Motor neuron (in vitro differentiated cells): Measurements from ENCODE around the gene HEXIM1. TPM values are rescaled to one million over a fixed set of nuclear protein-coding genes. Genes with fewer than 3 reads are reported as not detected.
A peak's percentile ranks its signal among the peaks of the same experiment; 100 is the strongest.

Experiments
- ATAC-seq, 8 experiments: fragments of 200-7000 bp; cut with Tn5 transposase; replicated peaks in 6 of 8; 2 replicates each; pipeline ENCODE4 v1.8.0; 2021; ENCODE audit warnings: mild to moderate bottlenecking in 8 of 8, moderate library complexity in 8 of 8
- H3K27ac ChIP-seq, 2 donors: fragments of 250-450 bp; sonication (Bioruptor Pico); 2 replicates each; pipeline ENCODE4 v1.9.0; 2021; ENCODE audit warnings: antibody characterized with exemption in 2 of 2, mild to moderate bottlenecking in 2 of 2, moderate library complexity in 1 of 2
- H3K4me1 ChIP-seq, 2 donors: fragments of 250-450 bp; sonication (Bioruptor Pico); replicated peaks in 1 of 2; 2 replicates each; pipeline ENCODE4 v1.6.1; 2021; ENCODE audit warnings: antibody characterized with exemption in 2 of 2, mild to moderate bottlenecking in 2 of 2, moderate library complexity in 1 of 2
- H3K4me3 ChIP-seq, 5 donors: fragments of 250-450 bp; sonication (Bioruptor Pico); 2 replicates each; pipeline ENCODE4 v1.9.0; 2021; ENCODE audit warnings: antibody characterized with exemption in 5 of 5, mild to moderate bottlenecking in 5 of 5, moderate library complexity in 4 of 5
- WGBS, 10 experiments: fragments of 450-650 bp; shearing (Covaris generic); methylation state at CpG; one replicate each; pipeline ENCODE4 v1.0.0; 2022; 5-methylcytosine and 5-hydroxymethylcytosine counted together
- in situ Hi-C, 9 experiments: fragments of 400-800 bp; cut with MboI; loops; one replicate each; pipeline ENCODE4 v1.15.0; 2021; ENCODE audit warnings: low sequenced_read_pairs in 9 of 9, low pct_unique_long_range_greater_than_20kb in 2 of 9; ENCODE audit not compliant: unreplicated experiment in 9 of 9
- total RNA-seq, 8 experiments: library from RNA; unstranded; fragments of 300-600 nt; gene quantifications; 2 replicates each; pipeline versions ENCODE4 v1.2.3 to v1.2.4, GENCODE V29; 2022

Gene HEXIM1
- total RNA-seq, 8 experiments from 2014 or later: 10.6 to 49.8 (median 23.0) TPM

DNA sequence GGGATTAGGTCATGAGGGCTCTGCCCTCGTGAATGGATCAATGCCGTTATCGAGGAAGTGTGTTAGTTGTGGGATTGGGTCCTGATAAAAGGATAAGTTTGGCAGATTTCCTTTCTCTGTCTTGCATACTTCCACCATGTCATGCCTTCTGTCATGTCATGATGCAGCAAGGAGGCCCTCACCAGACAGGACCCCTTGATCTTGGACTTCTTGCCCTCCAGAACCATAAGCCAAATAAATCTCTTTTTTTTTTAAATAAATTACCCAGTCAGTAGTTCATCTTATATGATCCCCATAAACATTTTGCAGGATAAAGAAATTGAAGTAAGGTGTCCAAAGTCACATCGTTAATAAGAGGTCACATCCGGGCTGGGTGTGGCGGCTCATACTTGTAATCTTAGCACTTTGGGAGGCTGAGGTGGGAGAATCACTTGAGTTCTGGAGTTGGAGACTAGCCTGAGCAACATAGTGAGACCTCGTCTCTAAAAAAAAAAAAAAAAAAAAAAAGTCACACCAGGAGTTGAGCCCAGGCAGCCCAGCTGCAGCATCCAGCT lies 38.6 kb downstream of the HEXIM1 start:
- ATAC-seq: no peak
- 28 to 100% (median 89%) methylated on average over 1 to 6 of the region's 7 CpGs; no CpG with 5 or more reads in 4 of the 10 experiments for WGBS, 10 experiments
- no peak overlapping the region for H3K27ac ChIP-seq
- H3K4me1 ChIP-seq: no peaks in the 10 kb centered on the region
- no peak overlapping the region for H3K4me3 ChIP-seq
- in situ Hi-C loops: no loop called here

DNA sequence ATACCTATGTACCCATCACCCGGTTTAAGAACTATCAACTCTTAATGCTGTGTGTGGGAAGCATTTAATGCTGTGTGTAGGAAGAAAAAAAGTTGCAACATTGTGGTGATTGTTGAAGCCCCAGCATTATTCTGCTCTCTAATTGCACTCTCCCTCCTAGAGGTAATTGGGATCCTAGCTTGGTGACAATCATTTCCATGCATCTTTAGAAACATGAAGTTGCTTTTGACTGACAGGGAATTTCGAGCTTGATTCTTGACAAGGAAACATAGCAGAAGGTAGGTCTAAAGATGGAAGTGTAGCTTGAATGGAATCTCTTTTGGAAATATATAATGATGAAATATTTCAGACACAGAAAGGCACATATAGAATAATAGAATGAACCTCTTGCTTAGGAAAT lies 40.7 kb downstream of the HEXIM1 start:
- H3K27ac ChIP-seq: no peak overlapping the region
- no peaks in the 10 kb centered on the region for H3K4me1 ChIP-seq
- no peak overlapping the region for H3K4me3 ChIP-seq
- ATAC-seq: no peak
- WGBS, 10 experiments: 20 to 100% (median 67%) methylated on average over 1 to 2 of the region's 2 CpGs; no CpG with 5 or more reads in 1 of the 10 experiments
- in situ Hi-C loops: no loop called here

- WGBS, 10 experiments: 14 to 100% (median 58%) methylated on average over 1 to 9 of the region's 11 CpGs; no CpG with 5 or more reads in 2 of the 10 experiments
- peak in 4 of 8 experiments; percentile 15 to 53 (median 42) for ATAC-seq
- Histone ChIP-seq H3K27ac (no peak overlapping the region), H3K4me3 (no peak overlapping the region), H3K4me1 (no peaks in the 10 kb centered on the region)
- in situ Hi-C loops: no loop called here
Observed at GRCh38 chr17:45190503-45191255, 42.4 kb downstream of the HEXIM1 start.

DNA sequence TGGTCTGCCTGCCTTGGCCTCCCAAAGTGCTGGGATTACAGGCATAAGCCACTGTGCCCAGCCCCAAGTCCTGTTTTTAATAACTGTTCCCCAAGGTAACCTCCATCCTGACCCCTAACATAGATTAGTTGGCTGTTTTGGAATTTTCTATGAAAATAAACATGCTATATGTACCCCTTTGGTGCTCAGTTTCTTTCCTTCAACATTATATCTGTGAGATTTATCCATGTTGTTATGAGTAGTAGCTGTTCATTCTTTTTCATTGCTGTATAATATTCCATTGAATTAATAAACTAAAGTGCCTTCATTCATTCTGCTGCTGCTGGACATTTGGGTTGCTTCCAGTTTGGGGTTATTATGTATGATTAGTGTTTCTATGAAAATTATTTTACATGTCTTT lies 47.1 kb downstream of the HEXIM1 start:
- Histone ChIP-seq H3K27ac (no peak overlapping the region), H3K4me1 (peaks cover 2 to 8% of the 10 kb centered on the region in 2 donors), H3K4me3 (no peak overlapping the region)
- in situ Hi-C loops: no loop called here
- no peak for ATAC-seq

DNA sequence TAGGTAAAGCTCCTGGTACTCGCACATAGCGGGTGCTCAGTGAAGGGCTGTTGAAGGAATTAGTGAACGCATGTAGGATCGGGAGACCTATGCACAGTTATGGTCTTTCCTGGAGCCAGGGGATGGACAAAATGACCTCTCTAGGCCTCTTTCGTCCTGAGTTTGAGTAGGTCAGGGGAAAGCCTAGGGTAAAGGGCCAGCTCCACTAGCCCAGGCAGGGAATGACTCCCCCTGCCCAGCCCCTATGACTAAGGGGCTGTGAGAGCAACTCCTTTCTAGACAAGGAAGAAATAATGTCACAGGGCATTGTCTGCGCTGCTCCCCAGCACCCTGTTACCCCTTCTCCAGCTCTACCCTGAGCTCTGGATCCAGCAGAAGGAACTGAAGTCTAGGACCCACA lies 48.8 kb downstream of the HEXIM1 start:
- ATAC-seq: no peak
- peaks cover 2 to 8% of the 10 kb centered on the region in 2 donors for H3K4me1 ChIP-seq
- 50 to 93% (median 64%) methylated on average over 1 to 5 of the region's 6 CpGs; no CpG with 5 or more reads in 4 of the 10 experiments for WGBS, 10 experiments
- no peak overlapping the region for H3K27ac ChIP-seq
- in situ Hi-C loops: no loop called here
- no peak overlapping the region for H3K4me3 ChIP-seq

- no peak overlapping the region for H3K27ac ChIP-seq
- no peak overlapping the region for H3K4me3 ChIP-seq
- in situ Hi-C loops: no loop called here
- peaks cover 2 to 8% of the 10 kb centered on the region in 2 donors for H3K4me1 ChIP-seq
- WGBS, 10 experiments: 0 to 33% (median 15%) methylated on average over 1 to 5 of the region's 16 CpGs; no CpG with 5 or more reads in 6 of the 10 experiments
- ATAC-seq: peak; percentile 98 to 100 (median 100)
Observed at GRCh38 chr17:45197555-45198334, 49.5 kb downstream of the HEXIM1 start.

DNA sequence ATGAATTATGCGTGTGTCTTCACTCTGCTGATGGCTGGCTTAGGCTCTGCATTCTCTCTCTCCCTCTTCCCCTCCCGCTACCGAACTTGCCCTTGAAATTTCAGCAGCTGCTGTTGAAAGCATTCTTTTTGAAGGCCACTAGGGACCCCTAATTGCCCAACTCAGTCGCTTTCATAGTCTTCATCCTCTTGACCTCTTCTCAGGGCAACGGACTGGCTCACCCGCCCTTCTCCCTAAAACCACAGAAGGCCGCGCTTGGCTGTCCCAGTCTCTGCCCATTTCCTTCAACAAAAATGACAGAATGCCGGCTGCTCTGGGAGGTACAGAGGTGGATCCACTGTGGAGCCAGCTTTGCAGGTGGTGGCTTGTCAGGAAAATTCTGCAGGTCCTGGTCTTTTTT lies 52.4 kb downstream of the HEXIM1 start:
- Histone ChIP-seq H3K27ac (no peak overlapping the region), H3K4me3 (no peak overlapping the region), H3K4me1 (peaks cover 2 to 8% of the 10 kb centered on the region in 2 donors)
- no peak for ATAC-seq
- WGBS, 10 experiments: 40 to 87% (median 63%) methylated on average over 2 to 8 of the region's 9 CpGs
- in situ Hi-C loops: loop anchor here in 3 of 9 experiments (25.0 kb wide), 2 partner anchors 187 to 637 kb away; partner anchors contain the start of gene SPPL2C (in 1 of the 3)

GRCh38 chr17:45201457-45201856 lies 53.2 kb downstream of the HEXIM1 start:
- ATAC-seq: no peak
- Histone ChIP-seq H3K27ac (no peak overlapping the region), H3K4me1 (peaks cover 2 to 8% of the 10 kb centered on the region in 2 donors), H3K4me3 (no peak overlapping the region)
- WGBS, 10 experiments: 60 to 100% (median 90%) methylated on average over 1 to 3 of the region's 4 CpGs; no CpG with 5 or more reads in 5 of the 10 experiments
- in situ Hi-C loops: loop anchor here in 3 of 9 experiments (25.0 kb wide), 2 partner anchors 186 to 636 kb away; partner anchors contain the start of gene SPPL2C (in 1 of the 3)

Other genes with a start within 250 kb of the HEXIM1 start
- 100 to 1,000 TPM in 2 of 8 experiments, 10 to 100 TPM in 6; 31.6 to 155 (median 63.5) TPM for gene EFTUD2, start 249.0 kb upstream of the HEXIM1 start, total RNA-seq
- gene GFAP, start 233.0 kb upstream of the HEXIM1 start, total RNA-seq: 1,000 to 10,000 TPM in 1 of 8 experiments, 1 to 10 TPM in 6, under 1 TPM in 1; 0.92 to 2,179 (median 1.8) TPM
- 10 to 100 TPM in 3 of 8 experiments, under 1 TPM in 5; 0.20 to 17.8 (median 0.80) TPM for gene KIF18B, start 200.7 kb upstream of the HEXIM1 start, total RNA-seq
- gene C1QL1, start 180.2 kb upstream of the HEXIM1 start, total RNA-seq: 100 to 1,000 TPM in 1 of 8 experiments, 1 to 10 TPM in 4, under 1 TPM in 1, not detected in 2; 0.35 to 116 (median 3.3) TPM
- gene DCAKD, start 96.8 kb upstream of the HEXIM1 start, total RNA-seq: 100 to 1,000 TPM in 1 of 8 experiments, 10 to 100 TPM in 7; 15.5 to 109 (median 46.5) TPM
- 100 to 1,000 TPM in 2 of 8 experiments, 10 to 100 TPM in 6; 38.3 to 140 (median 67.8) TPM for gene NMT1, start 87.2 kb upstream of the HEXIM1 start, total RNA-seq
- gene PLCD3, start 16.0 kb upstream of the HEXIM1 start, total RNA-seq: 10 to 100 TPM in 4 of 8 experiments, 1 to 10 TPM in 4; 2.0 to 40.1 (median 10.0) TPM
- gene ACBD4, start 12.8 kb upstream of the HEXIM1 start, total RNA-seq: 10 to 100 TPM in 3 of 8 experiments, 1 to 10 TPM in 5; 1.5 to 16.1 (median 6.4) TPM
- 10 to 100 TPM in 4 of 8 experiments, 1 to 10 TPM in 4; 7.6 to 14.1 (median 9.9) TPM for gene HEXIM2, start 13.4 kb downstream of the HEXIM1 start, total RNA-seq
- 1 to 10 TPM; 1.1 to 5.6 (median 2.3) TPM for gene FMNL1, start 73.4 kb downstream of the HEXIM1 start, total RNA-seq
- gene SPATA32, start 113.6 kb downstream of the HEXIM1 start, total RNA-seq: under 1 TPM in 6 of 8 experiments, not detected in 2; 0.13 to 0.47 (median 0.41) TPM
- 1 to 10 TPM; 1.4 to 5.0 (median 3.2) TPM for gene MAP3K14, start 168.5 kb downstream of the HEXIM1 start, total RNA-seq